Psoas muscle (tissue), 8 donors: Measurements from ENCODE around the gene SIK3. TPM values are rescaled to one million over a fixed set of nuclear protein-coding genes. Genes with fewer than 3 reads are reported as not detected.

ENCODE experiments used
- ATAC-seq, 4 donors: fragments of 200-7000 bp; cut with Tn5 transposase; one replicate each; pipeline ENCODE4 v1.9.1; 2020; ENCODE audit warnings: moderate library complexity in 3 of 4, mild to moderate bottlenecking in 2 of 4
- DNase-seq, 2 donors: peaks; one replicate each; pipeline ENCODE4 v3.0.0-alpha.2; 2020
- H3K27ac ChIP-seq: fragments of 200-600 bp; one replicate; pipeline ENCODE4 v1.8.0; 2022
- H3K27me3 ChIP-seq, 3 donors: fragments of 200-600 bp in 1 of 3; one replicate each; pipeline versions ENCODE4 v1.6.1 to v1.8.0; 2013 to 2022; ENCODE audit warnings: low read length in 2 of 3, mild to moderate bottlenecking in 2 of 3, moderate library complexity in 1 of 3; ENCODE audit not compliant: insufficient read depth in 3 of 3
- H3K36me3 ChIP-seq, 2 donors: fragments of 200-600 bp in 1 of 2; one replicate each; pipeline versions ENCODE4 v1.6.1 to v1.8.0; 2013 to 2022; ENCODE audit warnings: low read depth in 1 of 2, mild to moderate bottlenecking in 1 of 2, moderate library complexity in 1 of 2; ENCODE audit not compliant: insufficient read depth in 1 of 2
- H3K4me1 ChIP-seq: fragments of 200-600 bp; one replicate; pipeline ENCODE4 v1.8.0; 2022
- H3K4me3 ChIP-seq: fragments of 200-600 bp; one replicate; pipeline ENCODE4 v1.8.0; 2022; ENCODE audit warnings: mild to moderate bottlenecking
- H3K9me3 ChIP-seq: fragments of 200-600 bp; one replicate; pipeline ENCODE4 v1.8.0; 2022
- CTCF ChIP-seq: fragments of 200-600 bp; IDR thresholded peaks from one replicate; pipeline ENCODE4 v1.8.0; 2022; ENCODE audit warnings: antibody characterized with exemption
- WGBS, 3 donors: extraction: QIAGEN DNeasy Blood & Tissue Kit; methylation state at CpG; one replicate each; pipeline versions ENCODE4 v1.1.6 to v1.1.7; 2013; 5-methylcytosine and 5-hydroxymethylcytosine counted together
- intact Hi-C, 2 donors: fragments of 100-400 bp; cut with DNase I; formaldehyde crosslinking; loops; one replicate each; pipeline versions ENCODE4 v1.11.0 to v1.14.2; 2022
- polyA plus RNA-seq, 3 donors: library from polyadenylated mRNA; stranded (reverse); fragments of 200-250 nt; gene quantifications; one replicate each; pipeline ENCODE4 v1.2.3, GENCODE V29; 2013
- total RNA-seq, 4 donors: library from RNA; stranded (reverse); fragmentation: NEBNext Ultra II Directional in 2 of 4; extraction: Animal tissue kit (Norgen Biotek cat#: 25700) in 2 of 4; gene quantifications; one replicate each; pipeline versions ENCODE4 v1.2.1 to v1.2.4, GENCODE V29; 2021 to 2023
- donor health status: healthy with polysubstance abuse.
- donor health status: DM: no; HTN: no; CAD: no; lungs with moderate emphysema.
- donor health status: Bipolar disorder and iron deficiency.
- donor health status: healthy.
- donor health status: DM: yes; HTN: yes; CAD: no.
- donor health status: DM: no; HTN: no; CAD: no.
- donor health status: DM: no; HTN: no; CAD: no.
- donor health status: DM: yes; HTN: yes; CAD: no.

Gene SIK3
- total and polyA plus RNA-seq, 7 donors, result 16.3 to 47.4 (median 39.8) TPM

- intact Hi-C loops, result loop anchor here in 1 of 2 donors (5.0 kb wide), 1 partner anchor 53 kb away; the partner anchor contains the start of gene SIK3
- Histone ChIP-seq H3K27ac (peak overlapping the region; percentile 75), H3K4me1 (peaks cover 65% of the 10 kb centered on the region)
Measured at GRCh38 chr11:117044287-117045035, 53.8 kb downstream of the SIK3 start.

DNA sequence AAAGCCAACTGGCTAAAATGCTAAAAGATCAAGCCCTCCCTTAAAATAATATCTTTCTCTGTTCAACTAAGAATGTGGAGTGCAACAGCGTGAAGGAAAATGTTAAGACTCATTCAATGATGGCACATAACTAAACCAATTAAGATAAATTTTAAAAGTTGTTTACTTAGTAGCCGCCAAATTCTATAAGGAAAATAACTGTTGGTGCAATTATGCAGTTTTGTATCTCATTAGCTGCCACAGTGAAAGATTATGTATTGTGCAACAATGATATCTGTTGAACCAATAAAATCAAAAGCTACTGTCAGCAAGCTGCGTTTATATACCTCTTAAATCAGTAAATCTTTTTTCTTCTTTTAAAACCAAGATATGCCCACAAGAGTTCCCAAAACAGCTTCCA is 55.5 kb downstream of the SIK3 start:
- intact Hi-C loops, result no loop called here
- 96 to 99% (median 96%) methylated on average over 3 of the region's 3 CpGs for WGBS, 3 donors
- Histone ChIP-seq H3K9me3 (no peaks in the 10 kb centered on the region), H3K4me3 (no peak overlapping the region), H3K27ac (no peak overlapping the region), H3K4me1 (peaks cover 69% of the 10 kb centered on the region), H3K27me3 (no peaks in the 10 kb centered on the region), H3K36me3 (no peaks in the 10 kb centered on the region)
- no peak for ATAC-seq
- TF ChIP-seq CTCF, result no peak
- DNase-seq, result no peak

More at GRCh38 chr11:117044287-117045035, 53.8 kb downstream of the SIK3 start:
- H3K9me3 ChIP-seq, result no peaks in the 10 kb centered on the region
- WGBS, 3 donors, result 64 to 69% (median 66%) methylated on average over 7 of the region's 7 CpGs
- ATAC-seq, result peak in 2 of 4 donors; percentile 26 to 31
- H3K36me3 ChIP-seq, result no peaks in the 10 kb centered on the region
- no peak for TF ChIP-seq CTCF
- no peaks in the 10 kb centered on the region for H3K27me3 ChIP-seq
- H3K4me3 ChIP-seq, result peak overlapping the region; percentile 41
- no peak for DNase-seq

- H3K27me3 ChIP-seq, result no peaks in the 10 kb centered on the region
- TF ChIP-seq CTCF, result no peak
- intact Hi-C loops, result no loop called here
- peaks cover 68% of the 10 kb centered on the region for H3K4me1 ChIP-seq
- H3K27ac ChIP-seq, result no peak overlapping the region
- no peaks in the 10 kb centered on the region for H3K9me3 ChIP-seq
- H3K4me3 ChIP-seq, result no peak overlapping the region
- DNase-seq, result no peak
- WGBS, 3 donors, result 96 to 97% (median 97%) methylated on average over 1 of the region's 1 CpG
- no peaks in the 10 kb centered on the region for H3K36me3 ChIP-seq
- ATAC-seq, result peak in 3 of 4 donors; percentile 28 to 43 (median 40)
Measured at GRCh38 chr11:117039900-117040299, 58.3 kb downstream of the SIK3 start.

DNA sequence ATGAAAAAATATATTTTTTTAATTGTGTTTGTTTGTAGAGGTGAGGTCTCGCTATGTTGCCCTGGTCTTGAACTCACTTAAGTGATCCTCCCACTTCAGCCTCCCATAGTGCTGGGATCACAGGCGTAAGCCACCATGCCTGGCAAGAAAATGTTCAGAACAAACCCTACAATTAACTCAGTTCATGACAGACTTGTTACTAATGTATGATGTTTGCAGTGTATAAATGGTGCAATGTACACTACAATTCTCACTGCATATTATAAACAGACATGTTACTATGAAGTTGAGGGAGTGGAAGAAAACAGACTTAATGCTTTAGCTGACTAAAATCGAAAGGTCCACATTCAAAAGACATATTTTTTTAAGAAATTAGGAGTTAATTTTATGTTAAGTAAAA is 59.0 kb downstream of the SIK3 start:
- ATAC-seq (no peak), DNase-seq (no peak)
- H3K4me3 ChIP-seq, result no peak overlapping the region
- H3K4me1 ChIP-seq, result peaks cover 62% of the 10 kb centered on the region
- no peaks in the 10 kb centered on the region for H3K36me3 ChIP-seq
- H3K27me3 ChIP-seq, result no peaks in the 10 kb centered on the region
- 97 to 98% (median 97%) methylated on average over 3 of the region's 3 CpGs for WGBS, 3 donors
- H3K27ac ChIP-seq, result no peak overlapping the region
- intact Hi-C loops, result no loop called here
- H3K9me3 ChIP-seq, result no peaks in the 10 kb centered on the region
- TF ChIP-seq CTCF, result no peak

- Histone ChIP-seq H3K27me3 (no peaks in the 10 kb centered on the region), H3K36me3 (no peaks in the 10 kb centered on the region), H3K4me1 (peaks cover 49% of the 10 kb centered on the region), H3K4me3 (no peak overlapping the region), H3K9me3 (no peaks in the 10 kb centered on the region), H3K27ac (no peak overlapping the region)
- ATAC-seq, result no peak
- WGBS, 3 donors, result 70 to 81% (median 78%) methylated on average over 1 of the region's 1 CpG
- intact Hi-C loops, result no loop called here
- no peak for TF ChIP-seq CTCF
- DNase-seq, result no peak
Measured at GRCh38 chr11:117037975-117038350, 60.3 kb downstream of the SIK3 start.
